Endodermal cell (in vitro differentiated cells): ENCODE data around the gene LRP5. TPM values are rescaled to one million over a fixed set of nuclear protein-coding genes. Genes with fewer than 3 reads are reported as not detected.

Experiments
- DNase-seq: peaks from one replicate; pipeline ENCODE4 v3.0.0-alpha.2; 2017
- H3K27ac ChIP-seq: 2 replicates; pipeline ENCODE4 v1.5.1; 2013; ENCODE audit warnings: mild to moderate bottlenecking, low read depth, low read length, moderate library complexity
- H3K27me3 ChIP-seq: 2 replicates; pipeline ENCODE4 v1.6.1; 2013; ENCODE audit warnings: mild to moderate bottlenecking, low read length, moderate library complexity; ENCODE audit not compliant: insufficient read depth, control insufficient read depth, poor library complexity, severe bottlenecking
- H3K36me3 ChIP-seq: 2 replicates; pipeline ENCODE4 v1.7.0; 2013; ENCODE audit warnings: mild to moderate bottlenecking, low read length, moderate library complexity; ENCODE audit not compliant: control insufficient read depth, insufficient read depth
- H3K4me1 ChIP-seq: one replicate; pipeline ENCODE4 v1.7.0; 2013; ENCODE audit warnings: low read length; ENCODE audit not compliant: control insufficient read depth, insufficient read depth
- H3K4me3 ChIP-seq: 2 replicates; pipeline ENCODE4 v1.5.1; 2013; ENCODE audit warnings: mild to moderate bottlenecking, low read length, moderate library complexity
- H3K9ac ChIP-seq: 2 replicates; pipeline ENCODE4 v1.6.1; 2013; ENCODE audit warnings: mild to moderate bottlenecking, low read length, moderate library complexity; ENCODE audit not compliant: poor library complexity, severe bottlenecking; ENCODE audit errors: extremely low read depth
- H3K9me3 ChIP-seq: 2 replicates; pipeline ENCODE4 v1.6.1; 2013; ENCODE audit warnings: mild to moderate bottlenecking, low read length, moderate library complexity; ENCODE audit not compliant: control insufficient read depth
- H3K27ac Mint-ChIP-seq: 2 replicates; pipeline ENCODE4 v1.8.0; 2020; ENCODE audit warnings: mixed read lengths
- H3K27me3 Mint-ChIP-seq: 2 replicates; pipeline ENCODE4 v1.8.0; 2021; ENCODE audit warnings: mild to moderate bottlenecking, mixed read lengths; ENCODE audit not compliant: insufficient read depth
- H3K36me3 Mint-ChIP-seq: 2 replicates; pipeline ENCODE4 v1.8.0; 2020; ENCODE audit warnings: low read depth, mixed read lengths
- H3K4me1 Mint-ChIP-seq: 2 replicates; pipeline ENCODE4 v1.8.0; 2020; ENCODE audit warnings: mixed read lengths
- H3K4me3 Mint-ChIP-seq: 2 replicates; pipeline ENCODE4 v1.8.0; 2020; ENCODE audit warnings: mild to moderate bottlenecking, moderate library complexity, mixed read lengths
- H3K9me3 Mint-ChIP-seq: 2 replicates; pipeline ENCODE4 v1.8.0; 2020; ENCODE audit warnings: mild to moderate bottlenecking, mixed read lengths
- WGBS, 2 experiments: methylation state at CpG; one replicate each; pipeline versions ENCODE4 v1.1.5 to v1.1.7; 2013; ENCODE audit warnings: missing lambda C conversion rate in 2 of 2, mixed read lengths in 1 of 2; ENCODE audit not compliant: insufficient coverage in 1 of 2, insufficient read length in 1 of 2; 5-methylcytosine and 5-hydroxymethylcytosine counted together
- total RNA-seq, 2 donors: library from RNA; stranded (reverse); fragmentation: NEBNext Ultra II Directional in 1 of 2; extraction: Animal tissue kit (Norgen Biotek cat#: 25700) in 1 of 2; gene quantifications; 2 replicates in 1 of 2; 3 replicates in 1 of 2; pipeline ENCODE4 v1.2.1, GENCODE V29; 2021
- TF ChIP-seq, protein P1 (sequence below): fragments of 200-600 bp; sonication (generic); conservative IDR thresholded peaks from 2 replicates; pipeline ENCODE4 v1.5.0; 2021; ENCODE audit warnings: antibody characterized with exemption, mild to moderate bottlenecking

LRP5 gene
- total RNA-seq, 2 donors from 2014 or later = 58.2 to 64.1 TPM

GRCh38 chr11:68347841-68348240, 35.5 kb downstream of the LRP5 start:
- Histone ChIP-seq H3K9ac (no peak overlapping the region), H3K4me1 (no peaks in the 10 kb centered on the region), H3K4me3 (no peak overlapping the region), H3K27me3 (no peaks in the 10 kb centered on the region), H3K9me3 (peaks cover 7% of the 10 kb centered on the region), H3K27ac (no peak overlapping the region), H3K36me3 (peaks cover 6% of the 10 kb centered on the region)
- peaks cover 49% of the 10 kb centered on the region for H3K36me3 Mint-ChIP-seq
- H3K4me1 Mint-ChIP-seq = no peaks in the 10 kb centered on the region
- 96 to 97% methylated on average over 32 of the region's 32 CpGs for WGBS, 2 experiments
- peaks cover 6% of the 10 kb centered on the region for H3K9me3 Mint-ChIP-seq
- H3K27ac Mint-ChIP-seq = no peak overlapping the region
- no peak overlapping the region for H3K4me3 Mint-ChIP-seq
- DNase-seq = no peak
- H3K27me3 Mint-ChIP-seq = no peaks in the 10 kb centered on the region
- TF ChIP-seq, protein P1, sequence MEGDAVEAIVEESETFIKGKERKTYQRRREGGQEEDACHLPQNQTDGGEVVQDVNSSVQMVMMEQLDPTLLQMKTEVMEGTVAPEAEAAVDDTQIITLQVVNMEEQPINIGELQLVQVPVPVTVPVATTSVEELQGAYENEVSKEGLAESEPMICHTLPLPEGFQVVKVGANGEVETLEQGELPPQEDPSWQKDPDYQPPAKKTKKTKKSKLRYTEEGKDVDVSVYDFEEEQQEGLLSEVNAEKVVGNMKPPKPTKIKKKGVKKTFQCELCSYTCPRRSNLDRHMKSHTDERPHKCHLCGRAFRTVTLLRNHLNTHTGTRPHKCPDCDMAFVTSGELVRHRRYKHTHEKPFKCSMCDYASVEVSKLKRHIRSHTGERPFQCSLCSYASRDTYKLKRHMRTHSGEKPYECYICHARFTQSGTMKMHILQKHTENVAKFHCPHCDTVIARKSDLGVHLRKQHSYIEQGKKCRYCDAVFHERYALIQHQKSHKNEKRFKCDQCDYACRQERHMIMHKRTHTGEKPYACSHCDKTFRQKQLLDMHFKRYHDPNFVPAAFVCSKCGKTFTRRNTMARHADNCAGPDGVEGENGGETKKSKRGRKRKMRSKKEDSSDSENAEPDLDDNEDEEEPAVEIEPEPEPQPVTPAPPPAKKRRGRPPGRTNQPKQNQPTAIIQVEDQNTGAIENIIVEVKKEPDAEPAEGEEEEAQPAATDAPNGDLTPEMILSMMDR = no peak

DNA sequence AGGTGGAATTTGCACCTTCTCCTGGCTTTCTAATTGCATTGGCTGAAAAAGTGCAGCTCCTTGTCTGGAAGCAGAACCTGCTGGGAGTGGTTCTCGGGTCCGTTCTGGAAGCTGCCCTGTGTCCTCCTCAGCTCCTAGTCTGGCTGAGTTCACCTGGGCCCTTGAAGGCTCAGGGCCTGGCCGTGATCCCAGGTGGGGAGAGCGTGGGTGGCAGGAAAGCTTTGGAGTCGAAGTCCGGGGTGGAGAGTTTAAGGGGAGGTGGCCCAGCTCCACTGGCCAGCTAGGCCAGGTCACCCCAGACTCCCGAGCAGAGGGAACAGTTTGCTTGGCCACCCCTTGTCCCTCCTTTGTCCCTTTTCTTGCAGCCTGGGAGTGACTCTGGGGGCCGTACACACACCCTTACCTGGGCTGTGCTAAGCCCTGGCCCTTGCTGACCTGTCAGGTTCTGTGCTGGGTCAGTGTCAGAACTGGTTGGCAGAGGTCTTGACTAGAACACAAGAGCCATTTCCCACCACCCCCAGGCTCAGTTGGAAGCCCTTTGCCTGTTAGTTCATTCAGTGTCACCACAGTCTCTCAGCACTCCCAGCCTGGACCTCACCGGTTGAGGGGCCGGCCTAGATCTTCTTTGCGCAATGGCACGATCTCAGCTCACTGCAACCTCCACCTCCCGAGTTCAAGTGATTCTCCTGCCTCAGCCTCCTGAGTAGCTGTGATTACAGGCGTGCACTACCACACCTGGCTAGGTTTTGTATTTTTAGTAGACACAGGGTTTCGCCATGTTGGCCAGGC, 37.3 kb downstream of the LRP5 start:
- H3K36me3 Mint-ChIP-seq = peaks cover 50% of the 10 kb centered on the region
- peaks cover 9% of the 10 kb centered on the region for H3K36me3 ChIP-seq
- WGBS, 2 experiments = 87 to 93% methylated on average over 10 to 15 of the region's 15 CpGs
- H3K27ac ChIP-seq = no peak overlapping the region
- H3K27ac Mint-ChIP-seq = no peak overlapping the region
- no peaks in the 10 kb centered on the region for H3K27me3 ChIP-seq
- TF ChIP-seq, protein P1 = no peak
- no peak for DNase-seq
- H3K4me1 Mint-ChIP-seq = no peaks in the 10 kb centered on the region
- no peak overlapping the region for H3K9ac ChIP-seq
- H3K4me3 Mint-ChIP-seq = no peak overlapping the region
- H3K4me3 ChIP-seq = no peak overlapping the region
- peaks cover 6% of the 10 kb centered on the region for H3K9me3 Mint-ChIP-seq
- no peaks in the 10 kb centered on the region for H3K27me3 Mint-ChIP-seq
- peaks cover 7% of the 10 kb centered on the region for H3K9me3 ChIP-seq
- no peaks in the 10 kb centered on the region for H3K4me1 ChIP-seq

DNA sequence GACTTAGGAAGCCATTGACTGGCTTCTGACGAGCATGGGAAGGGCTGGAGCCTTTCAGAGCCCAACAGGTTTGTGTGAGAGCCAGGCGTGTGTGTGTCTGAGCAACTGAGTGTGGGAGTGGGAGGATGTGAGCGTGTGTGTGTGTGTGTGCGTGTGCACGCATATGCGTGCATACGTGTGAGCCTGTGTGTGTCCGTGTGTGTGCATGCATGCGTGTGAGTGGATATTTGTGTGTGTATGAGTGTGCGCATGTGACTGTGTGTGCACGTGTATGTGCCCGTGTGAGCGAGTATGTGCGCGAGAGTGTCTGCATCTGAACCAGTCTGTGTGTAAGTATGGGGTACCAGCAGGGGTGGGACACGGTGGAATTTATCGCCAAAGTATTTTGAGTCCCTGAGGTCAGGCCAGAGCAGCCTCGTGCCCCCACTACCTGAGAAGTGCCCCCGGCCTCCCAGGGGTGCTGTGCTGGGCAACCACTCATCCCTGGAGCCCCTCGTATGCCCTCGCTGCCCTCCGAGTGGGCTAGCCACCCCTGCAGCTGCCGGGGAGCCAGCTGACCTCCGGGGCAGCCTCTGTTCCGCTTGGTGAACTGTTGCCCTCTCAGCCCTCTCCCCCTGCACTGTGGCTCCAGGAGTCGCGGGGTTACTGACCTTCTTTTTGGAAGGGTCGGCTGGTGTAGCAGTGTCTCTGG, 38.5 kb downstream of the LRP5 start:
- Histone ChIP-seq H3K9me3 (no peaks in the 10 kb centered on the region), H3K36me3 (peaks cover 11% of the 10 kb centered on the region), H3K9ac (no peak overlapping the region), H3K27ac (no peak overlapping the region), H3K27me3 (no peaks in the 10 kb centered on the region), H3K4me1 (no peaks in the 10 kb centered on the region), H3K4me3 (no peak overlapping the region)
- 93 to 96% methylated on average over 24 to 28 of the region's 28 CpGs for WGBS, 2 experiments
- H3K27ac Mint-ChIP-seq = no peak overlapping the region
- no peak overlapping the region for H3K4me3 Mint-ChIP-seq
- TF ChIP-seq, protein P1 = no peak
- no peaks in the 10 kb centered on the region for H3K4me1 Mint-ChIP-seq
- H3K27me3 Mint-ChIP-seq = no peaks in the 10 kb centered on the region
- H3K9me3 Mint-ChIP-seq = peaks cover 1% of the 10 kb centered on the region
- peaks cover 50% of the 10 kb centered on the region for H3K36me3 Mint-ChIP-seq
- no peak for DNase-seq
